B cell (primary cell): ENCODE data around the gene TRIM47. TPM values are rescaled to one million over a fixed set of nuclear protein-coding genes. Genes with fewer than 3 reads are reported as not detected.

ENCODE experiments used
- ATAC-seq: fragments of 200-7000 bp; cut with Tn5 transposase; one replicate; pipeline ENCODE4 v1.10.0; 2021; ENCODE audit warnings: low read depth, mild to moderate bottlenecking, moderate number of reproducible peaks, moderate library complexity
- CTCF ChIA-PET: fragments of 350-600 bp; sonication (Branson Sonifier 250); formaldehyde crosslinking; loops from one replicate; lab custom pipeline; 2021; ENCODE audit warnings: antibody characterized with exemption, inconsistent platforms; lab: Charles Lee
- POLR2A ChIA-PET: fragments of 350-600 bp; sonication (Branson Sonifier 250); formaldehyde crosslinking; loops from one replicate; lab custom pipeline; 2021; ENCODE audit warnings: antibody characterized with exemption; lab: Charles Lee
- DNase-seq: peaks from one replicate; pipeline ENCODE4 v3.0.0; 2013
- H2AFZ ChIP-seq: 2 replicates; pipeline ENCODE4 v1.6.1; 2012; ENCODE audit warnings: mild to moderate bottlenecking, low read depth, low read length; ENCODE audit not compliant: insufficient read depth, poor library complexity, severe bottlenecking
- H3K27ac ChIP-seq, 2 donors: 1 replicate in 1 of 2; 2 replicates in 1 of 2; pipeline ENCODE4 v1.5.1; 2012 to 2013; ENCODE audit warnings: low read length in 2 of 2, mild to moderate bottlenecking in 2 of 2, moderate library complexity in 1 of 2
- H3K27me3 ChIP-seq, 4 experiments: fragments of 200-600 bp in 1 of 4; sonication (generic) in 1 of 4; replicated peaks in 1 of 4; 1 replicate in 2 of 4; 2 replicates in 2 of 4; pipeline versions ENCODE4 v1.6.1 to v1.7.0; 2013 to 2016; ENCODE audit warnings: low read length in 3 of 4, mild to moderate bottlenecking in 2 of 4, mixed read lengths in 1 of 4, moderate library complexity in 1 of 4; ENCODE audit not compliant: insufficient read depth in 4 of 4, control insufficient read depth in 3 of 4; ENCODE audit errors: control extremely low read depth in 1 of 4
- H3K36me3 ChIP-seq, 2 experiments: replicated peaks in 1 of 2; 1 replicate in 1 of 2; 2 replicates in 1 of 2; pipeline versions ENCODE4 v1.6.1 to v1.7.1; 2013; ENCODE audit warnings: low read length in 1 of 2; ENCODE audit not compliant: insufficient read depth in 2 of 2, control insufficient read depth in 1 of 2; ENCODE audit errors: control extremely low read depth in 1 of 2, extremely low read depth in 1 of 2
- H3K4me1 ChIP-seq, 2 donors: fragments of 200-600 bp in 1 of 2; sonication (generic) in 1 of 2; 1 replicate in 1 of 2; 2 replicates in 1 of 2; pipeline versions ENCODE4 v1.5.1 to v1.6.1; 2013 to 2017; ENCODE audit warnings: low read length in 2 of 2; ENCODE audit not compliant: control insufficient read depth in 2 of 2, insufficient read depth in 2 of 2
- H3K4me2 ChIP-seq: replicated peaks from 2 replicates; pipeline ENCODE3; 2012; ENCODE audit warnings: mild to moderate bottlenecking, low read depth, low read length; ENCODE audit not compliant: poor library complexity, severe bottlenecking
- H3K4me3 ChIP-seq, 5 experiments: fragments of 200-600 bp in 1 of 5; sonication (generic) in 1 of 5; 1 replicate in 3 of 5; 2 replicates in 2 of 5; pipeline versions ENCODE4 v1.5.1 to v1.7.0; 2011 to 2016; ENCODE audit warnings: low read length in 4 of 5, mild to moderate bottlenecking in 4 of 5, low read depth in 2 of 5, control low read depth in 1 of 5, moderate library complexity in 1 of 5; ENCODE audit not compliant: insufficient read depth in 1 of 5; ENCODE audit errors: control extremely low read depth in 1 of 5, extremely low read depth in 1 of 5
- H3K79me2 ChIP-seq: fragments of 200-600 bp; sonication (generic); one replicate; pipeline ENCODE4 v1.6.0; 2016; ENCODE audit warnings: low read length; ENCODE audit not compliant: control insufficient read depth, insufficient read depth
- H3K9ac ChIP-seq: fragments of 200-600 bp; sonication (generic); 2 replicates; pipeline ENCODE4 v1.6.1; 2017; ENCODE audit warnings: mild to moderate bottlenecking, low read length, moderate library complexity
- H3K9me3 ChIP-seq, 3 donors: one replicate each; pipeline versions ENCODE4 v1.6.1 to v1.7.1; 2013; ENCODE audit warnings: low read length in 2 of 3; ENCODE audit not compliant: control insufficient read depth in 2 of 3, insufficient read depth in 1 of 3; ENCODE audit errors: control extremely low read depth in 1 of 3
- H4K20me1 ChIP-seq: 2 replicates; pipeline ENCODE4 v1.6.0; 2012; ENCODE audit warnings: mild to moderate bottlenecking, low read length; ENCODE audit not compliant: insufficient read depth, control insufficient read depth, poor library complexity, severe bottlenecking
- H3K27ac Mint-ChIP-seq: one replicate; pipeline ENCODE4 v1.8.0; 2021; ENCODE audit warnings: mixed read lengths
- H3K27me3 Mint-ChIP-seq: one replicate; pipeline ENCODE4 v1.8.0; 2021; ENCODE audit warnings: mixed read lengths
- H3K4me1 Mint-ChIP-seq: one replicate; pipeline ENCODE4 v1.8.0; 2021; ENCODE audit warnings: mixed read lengths
- H3K4me3 Mint-ChIP-seq: one replicate; pipeline ENCODE4 v1.8.0; 2021; ENCODE audit warnings: mixed read lengths
- H3K9me3 Mint-ChIP-seq: one replicate; pipeline ENCODE4 v1.8.0; 2022; ENCODE audit warnings: mixed read lengths; ENCODE audit not compliant: insufficient read depth
- CTCF ChIP-seq: fragments of 200-600 bp; IDR thresholded peaks from one replicate; pipeline ENCODE4 v1.8.0; 2022; ENCODE audit warnings: antibody characterized with exemption, mild to moderate bottlenecking
- EZH2 ChIP-seq: IDR thresholded peaks from 2 replicates; pipeline ENCODE4 v1.6.1; 2012; ENCODE audit warnings: borderline replicate concordance, low read depth, mild to moderate bottlenecking, moderate library complexity, low read length; ENCODE audit not compliant: insufficient read depth, poor library complexity, severe bottlenecking
- WGBS: methylation state at CpG from one replicate; pipeline ENCODE4 v1.1.5; 2013; ENCODE audit warnings: missing lambda C conversion rate; ENCODE audit not compliant: insufficient coverage; 5-methylcytosine and 5-hydroxymethylcytosine counted together
- intact Hi-C: fragments of 100-400 bp; cut with micrococcal nuclease; formaldehyde crosslinking; loops from one replicate; pipeline ENCODE4 v1.10.0; 2022
- polyA plus RNA-seq: library from polyadenylated mRNA; depleted of rRNA; stranded (reverse); fragments of >200 nt; gene quantifications from 2 replicates; pipeline ENCODE4 v1.2.3, GENCODE V29; 2012
- total RNA-seq, 2 donors: library from RNA; stranded (reverse); fragments of 120-200 nt in 1 of 2; gene quantifications; 1 replicate in 1 of 2; 2 replicates in 1 of 2; pipeline versions ENCODE4 v1.2.3 to v1.2.4, GENCODE V29; 2013 to 2022

TRIM47 gene
- total and polyA plus RNA-seq, 2 donors (not counting 1 experiment from before 2014, with no cell fraction given): 6.4 to 8.3 TPM

DNA sequence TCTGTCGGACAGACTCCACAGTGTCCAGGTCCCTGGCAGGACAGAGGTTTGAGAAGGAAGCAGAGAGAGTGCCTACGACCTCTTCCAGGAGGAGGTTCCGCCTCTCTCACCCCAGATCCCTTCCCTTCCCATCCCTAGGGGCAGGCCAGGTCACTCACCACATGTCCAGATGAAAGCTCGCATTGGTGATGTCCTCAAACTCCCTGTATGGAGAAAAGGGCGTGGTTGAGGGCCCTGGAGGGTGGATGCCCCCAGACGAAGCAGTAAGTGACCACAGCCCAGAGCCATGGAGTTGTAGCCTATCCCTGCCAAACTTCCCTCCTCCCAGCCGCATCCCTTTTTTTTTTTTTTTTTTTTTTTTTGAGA lies 37.6 kb downstream of the TRIM47 start:
- Histone ChIP-seq H3K4me3 (no peak overlapping the region), H3K27me3 (no peaks in the 10 kb centered on the region), H3K4me2 (no peak overlapping the region), H3K9ac (no peak overlapping the region), H2AFZ (no peak overlapping the region), H3K4me1 (peaks cover 17 to 32% of the 10 kb centered on the region in 2 donors), H3K36me3 (peaks cover 0 to 33% of the 10 kb centered on the region in 2 experiments), H3K9me3 (no peaks in the 10 kb centered on the region), H3K27ac (no peak overlapping the region), H4K20me1 (no peaks in the 10 kb centered on the region), H3K79me2 (peaks cover 30% of the 10 kb centered on the region)
- no peak for ATAC-seq
- POLR2A ChIA-PET: interaction anchor here (0.7 to 1.0 kb wide), 2 partner anchors 11 to 37 kb away, joined by 5 to 8 read pairs; no protein-coding TSS in a partner anchor
- Mint-ChIP-seq H3K4me3 (no peak overlapping the region), H3K4me1 (peaks cover 19% of the 10 kb centered on the region), H3K27ac (no peak overlapping the region), H3K27me3 (no peaks in the 10 kb centered on the region), H3K9me3 (no peaks in the 10 kb centered on the region)
- no peak for TF ChIP-seq CTCF
- DNase-seq: no peak
- CTCF ChIA-PET: interaction anchor here (1.0 to 1.1 kb wide), 2 partner anchors 11 to 207 kb away, joined by 3 to 4 read pairs; no protein-coding TSS in a partner anchor
- intact Hi-C loops: loop anchor here (5.0 to 10.0 kb wide), 2 partner anchors 37 to 164 kb away; partner anchors contain the start of genes CDK3 and TRIM47
- WGBS: 100% methylated on average over 1 of the region's 7 CpGs

DNA sequence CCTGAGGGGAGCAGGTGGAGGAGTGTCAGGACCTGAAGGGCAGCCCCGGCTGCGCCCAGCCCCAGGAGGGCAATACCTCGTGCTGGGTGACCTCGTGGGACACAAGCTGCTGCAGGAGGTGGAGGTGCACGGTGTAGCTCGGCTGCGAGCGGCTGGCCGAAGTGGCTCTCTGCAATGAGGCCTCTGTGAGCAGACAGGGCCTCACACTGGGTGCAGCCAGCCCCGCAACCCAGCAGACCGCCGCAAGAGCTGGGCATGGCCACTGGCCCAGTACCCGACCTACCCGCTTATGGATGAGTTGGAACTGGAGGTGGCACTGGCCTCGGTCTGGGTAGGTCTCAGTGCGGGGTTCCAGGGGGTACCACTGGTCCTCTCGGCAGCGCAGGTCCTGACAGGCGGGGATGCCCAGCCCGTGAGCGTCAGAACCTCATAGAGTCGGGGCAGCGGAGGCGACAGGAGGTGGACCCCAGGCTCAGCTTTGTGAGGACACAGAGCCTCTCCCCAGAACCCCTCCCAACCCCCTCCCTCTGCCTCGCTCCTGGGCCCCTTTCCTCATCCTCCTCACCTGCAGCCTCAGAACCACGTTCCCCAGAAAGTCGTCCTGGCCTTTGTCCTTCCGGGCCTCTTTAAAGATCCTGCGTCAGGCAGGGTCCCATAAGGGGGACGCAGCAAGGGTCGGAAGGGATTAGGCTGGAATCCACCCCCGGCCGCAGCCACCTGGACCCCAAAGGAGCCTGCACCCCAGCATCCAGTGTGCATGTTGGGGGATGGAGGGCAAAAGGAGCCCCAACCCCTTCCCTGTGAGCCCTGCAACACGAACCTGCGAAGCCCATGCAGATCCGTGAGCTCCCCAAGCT lies 38.2 kb downstream of the TRIM47 start:
- H3K4me1 ChIP-seq: peaks cover 12 to 25% of the 10 kb centered on the region in 2 donors
- 98% methylated on average over 34 of the region's 36 CpGs for WGBS
- no peaks in the 10 kb centered on the region for H4K20me1 ChIP-seq
- DNase-seq (no peak), ATAC-seq (no peak)
- intact Hi-C loops: loop anchor here (5.0 to 10.0 kb wide), 2 partner anchors 37 to 165 kb away; partner anchors contain the start of genes CDK3 and TRIM47
- no peak overlapping the region for H3K9ac ChIP-seq
- TF ChIP-seq EZH2 (no peak), CTCF (no peak)
- no peaks in the 10 kb centered on the region for H3K9me3 ChIP-seq
- peaks cover 30% of the 10 kb centered on the region for H3K79me2 ChIP-seq
- H3K27ac ChIP-seq: no peak overlapping the region
- peaks cover 13% of the 10 kb centered on the region for H3K4me1 Mint-ChIP-seq
- H3K9me3 Mint-ChIP-seq: no peaks in the 10 kb centered on the region
- ChIA-PET CTCF (interaction anchor here (0.5 to 1.3 kb wide), 6 partner anchors 8 to 206 kb away, joined by 3 to 5 read pairs (median 4); no protein-coding TSS in a partner anchor), POLR2A (interaction anchor here (0.7 kb wide), 1 partner anchor 37 kb away, joined by 5 read pairs; no protein-coding TSS in a partner anchor)
- H3K27me3 Mint-ChIP-seq: no peaks in the 10 kb centered on the region
- no peak overlapping the region for H3K27ac Mint-ChIP-seq
- peaks cover 0 to 36% of the 10 kb centered on the region in 2 experiments for H3K36me3 ChIP-seq
- H3K4me3 Mint-ChIP-seq: no peak overlapping the region
- H3K27me3 ChIP-seq: no peaks in the 10 kb centered on the region
- no peak overlapping the region for H2AFZ ChIP-seq
- H3K4me3 ChIP-seq: no peak overlapping the region
- no peak overlapping the region for H3K4me2 ChIP-seq
